ENCODE measurements around the gene RRP9. TPM values are rescaled to one million over a fixed set of nuclear protein-coding genes. Genes with fewer than 3 reads are reported as not detected.

RRP9 gene
- total and polyA plus RNA-seq, 2 donors (not counting 3 experiments of a cell fraction or from before 2014, with no cell fraction given): 26.0 to 30.1 TPM

- no peaks in the 10 kb centered on the region for H3K36me3 ChIP-seq (ENCODE audit: control insufficient read depth in 2 of 2, extremely low read depth in 1 of 2, insufficient read depth in 2 of 2, low read length in 2 of 2)
- H3K79me2 ChIP-seq (ENCODE audit: control insufficient read depth, insufficient read depth, low read length): no peaks in the 10 kb centered on the region
- intact Hi-C loops (cut with micrococcal nuclease): no loop called here
- ChIA-PET CTCF (interaction anchor here (1.1 to 1.4 kb wide), 2 partner anchors 14 to 30 kb away, joined by 3 read pairs; partner anchors contain the start of gene RRP9), POLR2A (interaction anchor here (0.7 kb wide), 1 partner anchor 25 kb away, joined by 6 read pairs; no protein-coding TSS in a partner anchor)
- TF ChIP-seq FOS (IDR thresholded peaks at IDR 0.05; ENCODE audit: borderline replicate concordance, insufficient read depth, low read length) (no peak), GATA2 (IDR thresholded peaks at IDR 0.05; ENCODE audit: insufficient read depth, insufficient read length, low read depth, low read length) (no peak), MAX (IDR thresholded peaks at IDR 0.05; ENCODE audit: insufficient read depth, insufficient read length) (no peak), EZH2 (IDR thresholded peaks at IDR 0.05; ENCODE audit: borderline replicate concordance, low read depth, low read length, severe bottlenecking) (no peak), MYC (IDR thresholded peaks at IDR 0.05; ENCODE audit: low read depth, low read length) (no peak), JUN (IDR thresholded peaks at IDR 0.05; ENCODE audit: borderline replicate concordance, insufficient read depth, insufficient read length, low read depth) (no peak), POLR2AphosphoS5 (IDR thresholded peaks at IDR 0.05; ENCODE audit: insufficient read depth, low read depth, low read length) (no peak), POLR2A (IDR thresholded peaks at IDR 0.05; ENCODE audit: low read depth, low read length) (no peak)
- TF ChIP-seq, protein P1, sequence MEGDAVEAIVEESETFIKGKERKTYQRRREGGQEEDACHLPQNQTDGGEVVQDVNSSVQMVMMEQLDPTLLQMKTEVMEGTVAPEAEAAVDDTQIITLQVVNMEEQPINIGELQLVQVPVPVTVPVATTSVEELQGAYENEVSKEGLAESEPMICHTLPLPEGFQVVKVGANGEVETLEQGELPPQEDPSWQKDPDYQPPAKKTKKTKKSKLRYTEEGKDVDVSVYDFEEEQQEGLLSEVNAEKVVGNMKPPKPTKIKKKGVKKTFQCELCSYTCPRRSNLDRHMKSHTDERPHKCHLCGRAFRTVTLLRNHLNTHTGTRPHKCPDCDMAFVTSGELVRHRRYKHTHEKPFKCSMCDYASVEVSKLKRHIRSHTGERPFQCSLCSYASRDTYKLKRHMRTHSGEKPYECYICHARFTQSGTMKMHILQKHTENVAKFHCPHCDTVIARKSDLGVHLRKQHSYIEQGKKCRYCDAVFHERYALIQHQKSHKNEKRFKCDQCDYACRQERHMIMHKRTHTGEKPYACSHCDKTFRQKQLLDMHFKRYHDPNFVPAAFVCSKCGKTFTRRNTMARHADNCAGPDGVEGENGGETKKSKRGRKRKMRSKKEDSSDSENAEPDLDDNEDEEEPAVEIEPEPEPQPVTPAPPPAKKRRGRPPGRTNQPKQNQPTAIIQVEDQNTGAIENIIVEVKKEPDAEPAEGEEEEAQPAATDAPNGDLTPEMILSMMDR (IDR thresholded peaks at IDR 0.05; ENCODE audit: extremely low read depth in 1 of 2, insufficient read depth in 1 of 2, low read depth in 1 of 2, low read length in 2 of 2): no peak
- no peaks in the 10 kb centered on the region for H3K9me3 ChIP-seq (replicated peaks; ENCODE audit: control insufficient read depth, insufficient read depth, low read length)
- H3K4me1 ChIP-seq (ENCODE audit: control insufficient read depth, extremely low read depth, insufficient read depth, low read length): peaks cover 26% of the 10 kb centered on the region
- DNase-seq (ENCODE audit: low read depth, low spot score) (no peak), FAIRE-seq (no peak)
- H3K27me3 ChIP-seq (ENCODE audit: control insufficient read depth in 2 of 2, insufficient read depth in 2 of 2, low read length in 2 of 2): no peaks in the 10 kb centered on the region
- BruUV-seq (replicated peaks): no TSS peak
- no peaks in the 10 kb centered on the region for H4K20me1 ChIP-seq (replicated peaks; ENCODE audit: control insufficient read depth, extremely low read depth, insufficient read depth, low read length)
- no peak overlapping the region for H3K9ac ChIP-seq (replicated peaks; ENCODE audit: extremely low read depth, insufficient read depth, low read length)
- H2AFZ ChIP-seq (ENCODE audit: low read depth, low read length): no peak overlapping the region
- dilution Hi-C loops (cut with MboI; ENCODE audit: extremely low pct_ligation_motif_present, low sequenced_read_pairs): no loop called here
- H3K9me1 ChIP-seq (replicated peaks; ENCODE audit: control insufficient read depth, extremely low read depth, insufficient read depth, low read length): no peaks in the 10 kb centered on the region
- no peak overlapping the region for H3K4me3 ChIP-seq (replicated peaks in 1 of 3; ENCODE audit: insufficient read depth in 1 of 3, low read depth in 1 of 3, low read length in 3 of 3)
- H3K4me2 ChIP-seq (ENCODE audit: insufficient read depth, low read length): no peak overlapping the region
- H3K27ac ChIP-seq (ENCODE audit: insufficient read depth, low read depth, low read length): no peak overlapping the region
Observed at GRCh38 chr3:51971350-51971749, 29.6 kb upstream of the RRP9 start.

Measured in endothelial cell of umbilical vein (primary cell).